NCI-H1105 treated with DMSO at 0.1 percent for 48 hours (cell line): ENCODE measurements around the gene MIGA1.
A peak's percentile ranks its signal among the peaks of the same experiment; 100 is the strongest.
"Not testable (repeated sequence)": the region's sequence is repeated elsewhere in the genome, so short reads cannot be mapped to it uniquely, and the experiment has no call there.

Experiments used
- DNase-seq: peaks from one replicate; lab custom pipeline; 2025; lab: John Stamatoyannopoulos, UW

MIGA1 gene

GRCh38 chr1:77802026-77802425, 22.6 kb downstream of the MIGA1 start:
- no peak for DNase-seq

DNA sequence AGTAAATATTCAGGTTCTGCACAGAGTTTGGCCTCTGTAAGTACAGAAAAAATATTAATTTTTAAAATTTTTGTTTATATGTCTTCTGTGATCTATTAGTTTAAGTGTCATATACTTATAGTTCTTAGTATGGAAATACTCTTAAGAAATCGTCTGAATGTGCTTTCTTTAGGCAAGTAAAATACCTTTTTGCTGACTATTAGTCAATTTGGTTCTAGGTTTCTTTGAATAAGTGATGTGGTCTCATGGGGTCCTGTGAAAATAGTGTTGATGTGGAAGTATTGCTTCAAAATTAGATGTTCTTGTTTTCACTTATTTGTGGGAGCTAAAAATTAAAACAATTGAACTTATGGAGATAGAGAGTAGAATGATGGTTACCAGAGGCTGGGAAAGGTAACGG, 23.9 kb downstream of the MIGA1 start:
- no peak for DNase-seq

- not testable (repeated sequence) for DNase-seq
Measured at GRCh38 chr1:77809787-77810462, 30.5 kb downstream of the MIGA1 start.

- DNase-seq: not testable (repeated sequence)
Measured at GRCh38 chr1:77811589-77811988, 32.1 kb downstream of the MIGA1 start.

DNA sequence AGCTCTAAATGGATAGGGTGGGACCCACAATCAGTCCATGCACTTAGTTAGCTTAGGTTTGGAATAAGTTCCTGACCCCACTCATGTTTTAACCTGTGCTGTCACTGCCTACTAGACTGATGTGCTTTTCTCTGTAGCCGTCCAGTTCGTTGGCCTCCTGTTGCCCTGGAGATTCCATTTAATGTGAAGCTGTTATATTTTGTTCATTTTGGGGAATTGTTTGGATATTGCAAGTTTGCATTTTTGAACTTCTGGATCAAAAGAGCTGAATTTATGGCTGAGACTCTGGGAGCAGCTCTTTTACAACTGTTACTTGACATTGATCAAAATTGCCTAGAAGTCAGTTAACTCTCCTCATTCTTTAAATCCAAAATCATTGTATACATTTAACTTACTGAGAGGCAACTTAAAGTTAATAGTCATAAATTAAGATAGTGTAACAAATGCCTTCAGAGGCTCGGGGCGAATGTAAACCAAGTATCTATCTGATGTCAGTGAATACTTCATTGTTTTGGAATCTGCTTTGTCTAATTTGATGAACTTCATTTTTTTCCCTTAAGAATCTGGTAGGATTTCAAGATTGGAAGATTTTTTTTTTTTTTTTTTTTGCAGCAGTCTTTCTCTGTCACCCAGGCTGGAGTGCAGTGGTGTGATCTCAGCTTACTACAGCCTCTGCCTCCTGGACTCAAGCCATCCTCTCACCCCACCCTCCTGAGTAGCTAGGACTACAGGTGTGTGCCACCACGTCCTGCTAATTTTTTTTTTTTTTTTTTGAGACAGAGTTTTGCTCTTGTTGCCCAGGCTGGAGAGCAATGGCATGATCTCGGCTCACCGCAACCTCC, 38.1 kb downstream of the MIGA1 start:
- no peak for DNase-seq

DNA sequence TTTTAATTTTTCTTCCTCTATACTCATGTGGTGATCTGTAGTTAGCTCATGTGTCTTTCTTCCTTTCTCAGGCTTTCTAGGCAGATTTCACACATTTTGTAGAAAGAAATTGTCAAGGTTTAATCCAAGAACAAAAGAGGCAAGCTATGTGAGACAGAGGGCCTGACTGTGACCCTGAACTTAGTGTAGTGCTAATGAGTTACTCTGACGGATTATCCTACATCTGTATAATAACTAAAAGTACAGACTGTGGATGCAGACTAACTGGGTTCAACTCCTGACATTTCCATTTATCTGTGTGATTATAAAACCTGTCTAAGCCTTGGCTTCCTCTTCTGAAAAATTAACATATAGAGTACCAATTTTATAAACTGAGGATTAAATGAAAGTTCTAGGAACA, 40.7 kb downstream of the MIGA1 start:
- no peak for DNase-seq

DNA sequence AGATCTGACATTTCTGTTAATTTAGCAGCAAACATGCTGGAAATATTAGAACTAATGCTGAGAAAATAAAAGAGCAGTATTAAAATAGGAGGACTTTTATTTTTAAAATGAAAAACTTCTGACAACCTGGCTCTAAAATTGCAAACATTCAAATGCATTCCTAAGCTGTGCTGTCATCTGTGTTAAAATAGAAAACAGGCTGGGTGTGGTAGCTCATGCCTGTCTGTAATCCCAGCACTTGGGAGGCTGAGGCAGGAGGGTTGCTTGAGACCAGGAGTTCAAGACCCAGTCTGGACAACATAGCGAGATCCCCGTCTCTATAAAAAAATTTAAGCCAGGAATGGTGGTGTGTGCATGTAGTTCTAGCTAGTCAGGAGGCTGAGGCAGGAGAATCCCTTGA, 44.6 kb downstream of the MIGA1 start:
- DNase-seq: no peak

- DNase-seq: no peak
Measured at GRCh38 chr1:77824694-77825093, 45.2 kb downstream of the MIGA1 start.

DNA sequence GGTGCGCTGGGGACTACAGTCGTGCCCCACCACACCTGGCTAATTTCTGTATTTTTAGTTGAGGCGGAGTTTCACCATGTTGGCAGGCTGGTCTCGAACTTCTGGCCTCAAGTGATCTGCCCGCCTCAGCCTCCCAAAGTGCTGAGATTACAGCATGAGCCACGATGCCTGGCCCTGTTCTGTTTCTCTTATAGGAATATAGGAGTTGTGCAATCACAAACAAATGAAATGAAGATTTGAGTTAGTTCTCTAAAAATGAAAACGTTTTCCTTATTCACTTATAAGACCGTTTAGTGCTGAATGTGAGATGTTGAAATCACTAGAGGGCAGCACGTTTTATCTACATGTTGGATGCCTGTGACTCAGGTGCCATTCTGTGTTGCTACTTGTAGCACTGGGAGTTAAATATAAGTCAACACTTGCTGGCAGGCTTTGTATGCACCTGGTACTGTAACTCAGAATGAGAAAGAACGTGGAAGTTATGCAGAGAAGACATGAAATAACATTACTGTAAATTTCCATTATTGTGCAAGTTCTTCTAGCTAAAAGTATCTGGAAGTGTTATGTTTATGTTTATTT, 45.8 kb downstream of the MIGA1 start:
- DNase-seq: peak; percentile 39

- not testable (repeated sequence) for DNase-seq
Measured at GRCh38 chr1:77826851-77827250, 47.4 kb downstream of the MIGA1 start.

GRCh38 chr1:77828098-77828497, 48.6 kb downstream of the MIGA1 start:
- DNase-seq: no peak

- DNase-seq: no peak
Measured at GRCh38 chr1:77829851-77830250, 50.4 kb downstream of the MIGA1 start.

GRCh38 chr1:77830946-77831345, 51.5 kb downstream of the MIGA1 start:
- DNase-seq: no peak

GRCh38 chr1:77831566-77831965, 52.1 kb downstream of the MIGA1 start:
- DNase-seq: no peak

DNA sequence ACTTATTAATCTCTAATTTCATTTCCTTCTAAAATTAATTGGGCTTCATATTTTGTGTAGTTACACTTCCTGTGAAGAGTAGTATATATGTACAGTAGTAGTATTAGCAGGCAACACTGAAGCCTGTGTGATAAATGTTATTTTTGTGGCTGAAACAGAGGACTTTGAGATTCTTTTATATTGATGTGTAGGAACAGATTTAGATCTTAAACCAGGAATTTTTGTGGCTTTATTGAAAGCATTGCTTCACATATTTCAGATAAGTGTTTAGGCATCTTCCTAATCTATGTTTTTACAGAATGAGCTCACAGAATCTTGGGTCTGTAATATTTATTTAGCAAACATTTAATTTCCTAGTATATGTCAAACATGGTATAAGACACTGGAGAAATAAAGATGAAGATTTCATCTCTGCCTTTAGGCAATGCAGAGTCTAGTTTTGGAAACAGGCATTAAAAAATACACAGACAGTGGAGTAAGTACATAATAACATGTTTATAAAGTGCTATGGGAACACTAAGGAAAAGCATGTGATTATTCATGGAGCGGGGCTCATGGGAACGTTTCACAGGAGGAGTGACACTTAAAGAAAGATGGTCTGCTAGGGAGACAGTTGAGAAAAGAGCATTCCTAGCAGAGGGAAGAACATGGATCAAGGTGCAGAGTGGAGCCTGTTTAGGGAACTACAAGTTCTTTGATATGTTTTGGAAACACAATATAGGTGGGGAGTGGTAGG, 52.7 kb downstream of the MIGA1 start:
- DNase-seq: no peak

DNA sequence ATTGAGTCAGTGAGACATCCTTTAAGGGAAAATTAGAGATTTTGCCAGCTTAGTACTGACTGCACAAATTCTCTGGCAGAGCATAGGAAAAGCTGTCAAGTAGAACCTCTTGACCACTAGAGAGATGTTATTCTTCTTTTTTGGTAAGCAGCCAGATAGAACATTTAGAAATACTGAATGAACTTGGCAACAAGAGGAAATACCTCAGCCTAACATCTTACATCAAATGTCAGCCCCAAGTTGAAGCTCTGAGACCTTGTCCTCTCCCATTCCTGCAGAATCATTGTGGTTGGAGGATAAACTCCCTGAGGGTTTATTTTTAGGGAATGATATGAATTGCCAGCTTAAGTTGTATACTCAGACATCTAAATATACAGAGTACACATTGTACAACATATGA, 53.5 kb downstream of the MIGA1 start:
- DNase-seq: peak; percentile 31

DNA sequence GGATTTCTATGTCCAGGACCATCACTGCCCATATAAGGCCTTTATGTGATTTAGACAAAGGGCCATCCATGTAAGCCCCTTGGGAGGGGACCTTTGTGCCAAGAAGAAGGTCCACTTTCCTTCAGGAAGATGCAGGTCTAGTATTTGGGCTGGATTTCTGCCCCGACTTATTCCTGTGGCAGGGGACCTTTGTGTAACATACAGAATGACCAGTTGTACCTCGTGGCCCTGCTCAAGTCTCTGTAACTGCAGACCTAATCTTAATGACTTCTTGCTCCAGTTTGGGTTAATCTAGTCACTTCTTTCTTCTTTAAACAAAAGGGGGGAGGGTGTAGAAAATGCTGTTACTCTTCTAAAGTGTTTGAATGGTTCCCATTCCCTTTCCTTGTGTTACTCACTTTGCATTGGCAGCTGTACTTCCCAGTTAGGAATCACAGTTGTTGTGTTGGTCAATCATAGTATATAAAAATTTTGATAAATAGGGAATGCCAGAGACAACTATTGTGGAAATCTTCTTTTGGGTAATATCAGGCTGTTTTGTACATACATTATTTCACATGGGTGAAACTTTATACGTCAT, 54.2 kb downstream of the MIGA1 start:
- DNase-seq: no peak

GRCh38 chr1:77834771-77835334, 55.4 kb downstream of the MIGA1 start:
- peak; percentile 46 for DNase-seq

DNA sequence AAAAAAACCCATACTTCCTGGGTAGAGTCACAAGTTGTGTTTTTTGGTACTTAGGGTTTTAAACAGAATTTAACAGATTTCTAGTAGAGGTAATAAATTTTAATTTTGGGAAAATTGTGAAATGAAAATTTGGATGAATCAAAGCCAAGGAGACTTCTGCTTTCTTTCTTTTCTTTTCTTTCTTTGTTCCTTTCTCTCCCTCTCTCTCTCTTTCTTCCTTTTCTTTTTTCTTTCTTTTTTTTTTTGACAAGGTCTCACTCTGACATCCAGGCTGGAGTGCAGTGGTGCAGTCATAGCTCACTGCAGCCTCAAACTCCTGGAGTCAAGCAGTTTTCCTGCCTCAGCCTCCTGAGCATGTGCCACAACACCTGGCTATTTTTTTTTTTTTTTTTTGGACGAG, 62.1 kb downstream of the MIGA1 start:
- no peak for DNase-seq

GRCh38 chr1:77845951-77846350, 66.5 kb downstream of the MIGA1 start:
- no peak for DNase-seq

GRCh38 chr1:77846966-77847365, 67.5 kb downstream of the MIGA1 start:
- DNase-seq: no peak

GRCh38 chr1:77847621-77848080, 68.2 kb downstream of the MIGA1 start:
- DNase-seq: no peak
